Endothelial cell of umbilical vein (primary cell): ENCODE results near the gene SVEP1. TPM values are rescaled to one million over a fixed set of nuclear protein-coding genes. Genes with fewer than 3 reads are reported as not detected.
"Not testable (repeated sequence)": the region's sequence is repeated elsewhere in the genome, so short reads cannot be mapped to it uniquely, and the experiment has no call there.

Experiments used
- BruUV-seq: library from RNA; stranded (reverse); fragments of 400-500 nt; replicated peaks from 2 replicates; lab custom pipeline; 2021; lab: Mats Ljungman, UMichigan
- CTCF ChIA-PET: fragments of 300-600, 350-600 bp; sonication (Branson Sonifier 250); formaldehyde crosslinking; loops from one replicate; lab custom pipeline; 2021; ENCODE audit warnings: antibody characterized with exemption, inconsistent platforms; lab: Charles Lee
- POLR2A ChIA-PET: fragments of 300-600, 350-600 bp; sonication (Branson Sonifier 250); formaldehyde crosslinking; loops from one replicate; lab custom pipeline; 2021; ENCODE audit warnings: antibody characterized with exemption, inconsistent platforms; lab: Charles Lee
- DNase-seq: peaks from one replicate; pipeline ENCODE4 v3.0.0-alpha.2; 2011; ENCODE audit warnings: low read depth, low spot score
- FAIRE-seq: peaks from 2 replicates; lab custom pipeline; 2011; peaks lifted over from hg19 to GRCh38; lab: Jason Lieb, UNC
- H2AFZ ChIP-seq: 2 replicates; pipeline ENCODE4 v1.6.0; 2012; ENCODE audit warnings: low read depth, low read length, control low read depth, inconsistent platforms
- H3K27ac ChIP-seq: 2 replicates; pipeline ENCODE4 v1.5.1; 2011; ENCODE audit warnings: low read depth, mild to moderate bottlenecking, control low read depth, low read length, moderate library complexity; ENCODE audit not compliant: insufficient read depth
- H3K27me3 ChIP-seq, 2 experiments: 2 replicates each; pipeline versions ENCODE4 v1.6.0 to v1.6.1; 2011; ENCODE audit warnings: low read length in 2 of 2, mixed read lengths in 1 of 2; ENCODE audit not compliant: control insufficient read depth in 2 of 2, insufficient read depth in 2 of 2
- H3K36me3 ChIP-seq, 2 experiments: 2 replicates in 1 of 2; 3 replicates in 1 of 2; pipeline ENCODE4 v1.5.1; 2011; ENCODE audit warnings: low read length in 2 of 2, mild to moderate bottlenecking in 1 of 2, moderate library complexity in 1 of 2; ENCODE audit not compliant: control insufficient read depth in 2 of 2, insufficient read depth in 2 of 2; ENCODE audit errors: extremely low read depth in 1 of 2
- H3K4me1 ChIP-seq: 3 replicates; pipeline ENCODE4 v1.5.1; 2011; ENCODE audit warnings: mild to moderate bottlenecking, low read length; ENCODE audit not compliant: control insufficient read depth, insufficient read depth; ENCODE audit errors: extremely low read depth
- H3K4me2 ChIP-seq: 2 replicates; pipeline ENCODE4 v1.6.1; 2011; ENCODE audit warnings: low read length, control low read depth, mixed read lengths; ENCODE audit not compliant: insufficient read depth
- H3K4me3 ChIP-seq, 3 experiments: fragments of 200-600 bp in 1 of 3; sonication (generic), shearing (Covaris generic) in 1 of 3; replicated peaks in 1 of 3; 2 replicates each; pipeline ENCODE4 v1.5.1; 2011 to 2016; ENCODE audit warnings: control low read depth in 3 of 3, low read length in 3 of 3, mild to moderate bottlenecking in 2 of 3, inconsistent platforms in 1 of 3, low read depth in 1 of 3, moderate library complexity in 1 of 3; ENCODE audit not compliant: insufficient read depth in 1 of 3
- H3K79me2 ChIP-seq: 2 replicates; pipeline ENCODE4 v1.6.0; 2012; ENCODE audit warnings: low read length, inconsistent platforms; ENCODE audit not compliant: control insufficient read depth, insufficient read depth
- H3K9ac ChIP-seq: replicated peaks from 2 replicates; pipeline ENCODE3; 2011; ENCODE audit warnings: low read length, control low read depth; ENCODE audit not compliant: insufficient read depth; ENCODE audit errors: extremely low read depth
- H3K9me1 ChIP-seq: replicated peaks from 3 replicates; pipeline ENCODE4 v1.6.0; 2011; ENCODE audit warnings: mild to moderate bottlenecking, low read length; ENCODE audit not compliant: control insufficient read depth, insufficient read depth; ENCODE audit errors: extremely low read depth
- H3K9me3 ChIP-seq: replicated peaks from 2 replicates; pipeline ENCODE4 v1.5.1; 2012; ENCODE audit warnings: low read length, inconsistent platforms; ENCODE audit not compliant: control insufficient read depth, insufficient read depth
- H4K20me1 ChIP-seq: replicated peaks from 2 replicates; pipeline ENCODE3; 2011; ENCODE audit warnings: mild to moderate bottlenecking, low read length; ENCODE audit not compliant: control insufficient read depth, insufficient read depth; ENCODE audit errors: extremely low read depth
- CTCF ChIP-seq, 2 donors: IDR thresholded peaks; 1 replicate in 1 of 2; 2 replicates in 1 of 2; pipeline ENCODE4 v1.5.1; 2011; ENCODE audit warnings: low read length in 2 of 2, mild to moderate bottlenecking in 2 of 2, moderate library complexity in 2 of 2, control low read depth in 1 of 2, inconsistent platforms in 1 of 2, low read depth in 1 of 2; ENCODE audit not compliant: insufficient read depth in 1 of 2; ENCODE audit errors: extremely low read depth in 1 of 2
- EZH2 ChIP-seq: IDR thresholded peaks from 2 replicates; pipeline ENCODE4 v1.6.1; 2012; ENCODE audit warnings: borderline replicate concordance, low read depth, mild to moderate bottlenecking, moderate library complexity, low read length, inconsistent platforms; ENCODE audit not compliant: severe bottlenecking
- FOS ChIP-seq: IDR thresholded peaks from 2 replicates; pipeline ENCODE4 v1.6.1; 2011; ENCODE audit warnings: mild to moderate bottlenecking, low read length, moderate library complexity, borderline replicate concordance; ENCODE audit not compliant: insufficient read depth
- GATA2 ChIP-seq: IDR thresholded peaks from 2 replicates; pipeline ENCODE4 v1.7.0; 2011; ENCODE audit warnings: low read depth, mild to moderate bottlenecking, moderate library complexity, mixed read lengths, low read length; ENCODE audit not compliant: insufficient read length, insufficient read depth
- JUN ChIP-seq: IDR thresholded peaks from 2 replicates; pipeline ENCODE4 v1.6.1; 2011; ENCODE audit warnings: borderline replicate concordance, low read depth; ENCODE audit not compliant: insufficient read length, insufficient read depth
- MAX ChIP-seq: IDR thresholded peaks from 2 replicates; pipeline ENCODE4 v1.6.1; 2011; ENCODE audit not compliant: insufficient read depth, insufficient read length
- MYC ChIP-seq: IDR thresholded peaks from one replicate; pipeline ENCODE4 v1.6.1; 2011; ENCODE audit warnings: mild to moderate bottlenecking, low read depth, low read length
- POLR2A ChIP-seq: IDR thresholded peaks from 2 replicates; pipeline ENCODE4 v1.6.1; 2012; ENCODE audit warnings: low read depth, mild to moderate bottlenecking, control low read depth, low read length
- POLR2AphosphoS5 ChIP-seq: IDR thresholded peaks from 2 replicates; pipeline ENCODE4 v1.6.1; 2012; ENCODE audit warnings: low read depth, mild to moderate bottlenecking, control low read depth, low read length, moderate library complexity; ENCODE audit not compliant: insufficient read depth
- dilution Hi-C: fragments of 300-500 bp; cut with MboI; formaldehyde crosslinking; loops from one replicate; pipeline ENCODE4 v1.15.0; 2019; ENCODE audit warnings: low sequenced_read_pairs; ENCODE audit not compliant: extremely low pct_ligation_motif_present
- intact Hi-C: fragments of 100-400 bp; cut with micrococcal nuclease; formaldehyde crosslinking; loops from one replicate; pipeline ENCODE4 v1.10.0; 2022
- polyA plus RNA-seq, 4 experiments: library from polyadenylated mRNA; depleted of rRNA in 3 of 4; stranded (reverse) in 3 of 4; unstranded in 1 of 4; fragments of >200 nt; gene quantifications; 2 replicates each; pipeline versions ENCODE4 v1.2.1 to v1.2.3, GENCODE V29; 2011 to 2012; ENCODE audit warnings: missing spikeins in 1 of 4
- total RNA-seq: library from RNA; stranded (reverse); gene quantifications from 2 replicates; pipeline ENCODE4 v1.2.3, GENCODE V29; 2021

Gene SVEP1
- total and polyA plus RNA-seq, 2 donors (not counting 3 experiments of a cell fraction or from before 2014, with no cell fraction given): 0.04 to 0.29 TPM

- H3K79me2 ChIP-seq: no peaks in the 10 kb centered on the region
- H3K9me1 ChIP-seq: no peaks in the 10 kb centered on the region
- H3K9me3 ChIP-seq: no peaks in the 10 kb centered on the region
- no peak for TF ChIP-seq JUN
- POLR2A ChIA-PET: no interaction called here
- FAIRE-seq: no peak
- H4K20me1 ChIP-seq: no peaks in the 10 kb centered on the region
- no peak overlapping the region for H3K4me2 ChIP-seq
- dilution Hi-C loops: no loop called here
- intact Hi-C loops: no loop called here
- no peaks in the 10 kb centered on the region for H3K36me3 ChIP-seq
- H3K27me3 ChIP-seq: no peaks in the 10 kb centered on the region
- H3K27ac ChIP-seq: no peak overlapping the region
- CTCF ChIA-PET: no interaction called here
- H3K4me3 ChIP-seq: no peak overlapping the region
- no peak overlapping the region for H2AFZ ChIP-seq
- no TSS peak for BruUV-seq
- no peak for DNase-seq
- no peak overlapping the region for H3K9ac ChIP-seq
- H3K4me1 ChIP-seq: no peaks in the 10 kb centered on the region
Measured at GRCh38 chr9:110404473-110404872, 175.1 kb downstream of the SVEP1 start.

- H3K27ac ChIP-seq: no peak overlapping the region
- H3K9me3 ChIP-seq: no peaks in the 10 kb centered on the region
- dilution Hi-C loops (no loop called here), intact Hi-C loops (no loop called here)
- no peak overlapping the region for H3K4me3 ChIP-seq
- ChIA-PET CTCF (no interaction called here), POLR2A (no interaction called here)
- FAIRE-seq: no peak
- H4K20me1 ChIP-seq: no peaks in the 10 kb centered on the region
- no peak overlapping the region for H2AFZ ChIP-seq
- no peaks in the 10 kb centered on the region for H3K27me3 ChIP-seq
- no peaks in the 10 kb centered on the region for H3K9me1 ChIP-seq
- DNase-seq: no peak
- TF ChIP-seq POLR2AphosphoS5 (no peak), CTCF (IDR thresholded peaks at IDR 0.05; ENCODE audit: extremely low read depth in 1 of 2, insufficient read depth in 1 of 2, low read depth in 1 of 2, low read length in 2 of 2) (no peak), POLR2A (no peak), MAX (no peak), MYC (no peak), EZH2 (no peak), FOS (no peak), GATA2 (no peak), JUN (no peak)
- H3K4me2 ChIP-seq: no peak overlapping the region
- H3K9ac ChIP-seq: no peak overlapping the region
- H3K36me3 ChIP-seq: no peaks in the 10 kb centered on the region
- H3K4me1 ChIP-seq: no peaks in the 10 kb centered on the region
- no peaks in the 10 kb centered on the region for H3K79me2 ChIP-seq
- no TSS peak for BruUV-seq
Measured at GRCh38 chr9:110399983-110400382, 179.6 kb downstream of the SVEP1 start.

GRCh38 chr9:110398992-110399391 lies 180.5 kb downstream of the SVEP1 start:
- BruUV-seq, dilution Hi-C loops: not testable (repeated sequence)

More at GRCh38 chr9:110398992-110399391, 180.5 kb downstream of the SVEP1 start:
- H4K20me1 ChIP-seq, CTCF ChIA-PET, H3K36me3 ChIP-seq, H3K9me3 ChIP-seq, POLR2A ChIA-PET, H3K79me2 ChIP-seq, FAIRE-seq, H3K4me1 ChIP-seq, DNase-seq, H3K4me2 ChIP-seq, H2AFZ ChIP-seq, H3K27ac ChIP-seq, H3K9ac ChIP-seq, H3K4me3 ChIP-seq, H3K9me1 ChIP-seq, intact Hi-C loops, H3K27me3 ChIP-seq: not testable (repeated sequence)
